Measurements from ENCODE around the gene LMAN1L. TPM values are rescaled to one million over a fixed set of nuclear protein-coding genes. Genes with fewer than 3 reads are reported as not detected.

The LMAN1L gene
- total and polyA plus RNA-seq, 2 experiments from 2014 or later, result not detected

- H4K20me1 ChIP-seq (ENCODE audit: insufficient read depth), result no peaks in the 10 kb centered on the region
- no peak overlapping the region for H3K4me3 ChIP-seq
- H3K27ac ChIP-seq, result no peak overlapping the region
- H3K27me3 ChIP-seq (replicated peaks; ENCODE audit: insufficient read depth), result peaks cover 6% of the 10 kb centered on the region
- TF ChIP-seq EZH2 (IDR thresholded peaks at IDR 0.05; ENCODE audit: insufficient read depth, poor library complexity, severe bottlenecking) (no peak), EZH2phosphoT487 (IDR thresholded peaks at IDR 0.05; ENCODE audit: insufficient read depth, low read depth) (no peak)
- no peak overlapping the region for H3K4me2 ChIP-seq (ENCODE audit: unreplicated experiment)
- no peak overlapping the region for H2AFZ ChIP-seq
- no peak overlapping the region for H3K9ac ChIP-seq
- 75 to 78% methylated on average over 7 of the region's 7 CpGs for WGBS, 2 experiments (ENCODE audit: low coverage in 1 of 2, low lambda C conversion rate in 2 of 2, missing lambda C conversion rate in 2 of 2)
- in situ Hi-C loops (cut with MboI), result no loop called here
- DNase-seq, result no peak
- no peaks in the 10 kb centered on the region; the same call in 1 of the 2 replicates for H3K4me1 ChIP-seq (ENCODE audit: insufficient read depth)
- H3K79me2 ChIP-seq (ENCODE audit: insufficient read depth), result no peaks in the 10 kb centered on the region
- H3K9me3 ChIP-seq (ENCODE audit: low read depth), result no peaks in the 10 kb centered on the region
- H3K9me2 ChIP-seq (ENCODE audit: insufficient read depth), result no peaks in the 10 kb centered on the region
- H3F3A ChIP-seq (ENCODE audit: insufficient read depth), result no peaks in the 10 kb centered on the region
- no peaks in the 10 kb centered on the region for H3K36me3 ChIP-seq (ENCODE audit: low read depth)
Measured at GRCh38 chr15:74821790-74822158, 9.1 kb downstream of the LMAN1L start.

- Histone ChIP-seq H3K27ac (no peak overlapping the region), H3K79me2 (ENCODE audit: insufficient read depth) (no peaks in the 10 kb centered on the region), H3K9ac (no peak overlapping the region), H3F3A (ENCODE audit: insufficient read depth) (no peaks in the 10 kb centered on the region), H3K4me3 (no peak overlapping the region), H3K27me3 (replicated peaks; ENCODE audit: insufficient read depth) (peaks cover 6% of the 10 kb centered on the region), H3K4me1 (ENCODE audit: insufficient read depth) (no peaks in the 10 kb centered on the region; the same call in 1 of the 2 replicates), H3K9me2 (ENCODE audit: insufficient read depth) (no peaks in the 10 kb centered on the region), H3K36me3 (ENCODE audit: low read depth) (no peaks in the 10 kb centered on the region), H3K4me2 (ENCODE audit: unreplicated experiment) (no peak overlapping the region), H3K9me3 (ENCODE audit: low read depth) (no peaks in the 10 kb centered on the region), H2AFZ (no peak overlapping the region), H4K20me1 (ENCODE audit: insufficient read depth) (no peaks in the 10 kb centered on the region)
- in situ Hi-C loops (cut with MboI), result no loop called here
- no peak for DNase-seq
- WGBS, 2 experiments (ENCODE audit: low coverage in 1 of 2, low lambda C conversion rate in 2 of 2, missing lambda C conversion rate in 2 of 2), result 72 to 88% methylated on average over 4 of the region's 4 CpGs
- TF ChIP-seq EZH2phosphoT487 (IDR thresholded peaks at IDR 0.05; ENCODE audit: insufficient read depth, low read depth) (no peak), EZH2 (IDR thresholded peaks at IDR 0.05; ENCODE audit: insufficient read depth, poor library complexity, severe bottlenecking) (no peak)
Measured at GRCh38 chr15:74822233-74822632, 9.6 kb downstream of the LMAN1L start.

- no peak overlapping the region for H3K9ac ChIP-seq
- no peak for DNase-seq
- H3K9me2 ChIP-seq (ENCODE audit: insufficient read depth), result no peaks in the 10 kb centered on the region
- no peaks in the 10 kb centered on the region for H3F3A ChIP-seq (ENCODE audit: insufficient read depth)
- no peak overlapping the region for H3K4me2 ChIP-seq (ENCODE audit: unreplicated experiment)
- no peaks in the 10 kb centered on the region for H3K4me1 ChIP-seq (ENCODE audit: insufficient read depth)
- H4K20me1 ChIP-seq (ENCODE audit: insufficient read depth), result no peaks in the 10 kb centered on the region
- TF ChIP-seq EZH2phosphoT487 (IDR thresholded peaks at IDR 0.05; ENCODE audit: insufficient read depth, low read depth), result no peak
- TF ChIP-seq EZH2 (IDR thresholded peaks at IDR 0.05; ENCODE audit: insufficient read depth, poor library complexity, severe bottlenecking), result no peak
- H3K27me3 ChIP-seq (replicated peaks; ENCODE audit: insufficient read depth), result peaks cover 6% of the 10 kb centered on the region
- no peaks in the 10 kb centered on the region for H3K79me2 ChIP-seq (ENCODE audit: insufficient read depth)
- no peaks in the 10 kb centered on the region for H3K36me3 ChIP-seq (ENCODE audit: low read depth)
- H3K4me3 ChIP-seq, result no peak overlapping the region
- in situ Hi-C loops (cut with MboI), result no loop called here
- no peak overlapping the region for H3K27ac ChIP-seq
- no peaks in the 10 kb centered on the region for H3K9me3 ChIP-seq (ENCODE audit: low read depth)
- 39 to 49% methylated on average over 6 of the region's 6 CpGs for WGBS, 2 experiments (ENCODE audit: low coverage in 1 of 2, low lambda C conversion rate in 2 of 2, missing lambda C conversion rate in 2 of 2)
- H2AFZ ChIP-seq, result no peak overlapping the region
Measured at GRCh38 chr15:74823324-74823723, 10.7 kb downstream of the LMAN1L start.

GRCh38 chr15:74824976-74825375 is 12.3 kb downstream of the LMAN1L start:
- in situ Hi-C loops (cut with MboI), result no loop called here
- TF ChIP-seq EZH2 (IDR thresholded peaks at IDR 0.05; ENCODE audit: insufficient read depth, poor library complexity, severe bottlenecking) (no peak), EZH2phosphoT487 (IDR thresholded peaks at IDR 0.05; ENCODE audit: insufficient read depth, low read depth) (no peak)
- WGBS, 2 experiments (ENCODE audit: low coverage in 1 of 2, low lambda C conversion rate in 2 of 2, missing lambda C conversion rate in 2 of 2), result 46% methylated on average over 7 of the region's 7 CpGs
- Histone ChIP-seq H4K20me1 (ENCODE audit: insufficient read depth) (no peaks in the 10 kb centered on the region), H3K9me2 (ENCODE audit: insufficient read depth) (no peaks in the 10 kb centered on the region), H2AFZ (no peak overlapping the region), H3K27ac (no peak overlapping the region), H3K4me3 (no peak overlapping the region), H3K27me3 (replicated peaks; ENCODE audit: insufficient read depth) (peaks cover 6% of the 10 kb centered on the region), H3K9ac (no peak overlapping the region), H3K36me3 (ENCODE audit: low read depth) (no peaks in the 10 kb centered on the region), H3K4me1 (ENCODE audit: insufficient read depth) (no peaks in the 10 kb centered on the region), H3K4me2 (ENCODE audit: unreplicated experiment) (no peak overlapping the region), H3K79me2 (ENCODE audit: insufficient read depth) (no peaks in the 10 kb centered on the region), H3F3A (ENCODE audit: insufficient read depth) (0 out of 2 replicates have a peak, but pooled peaks cover 4% of the 10 kb centered on the region), H3K9me3 (ENCODE audit: low read depth) (no peaks in the 10 kb centered on the region)
- no peak for DNase-seq

- no peak for DNase-seq
- TF ChIP-seq EZH2 (IDR thresholded peaks at IDR 0.05; ENCODE audit: insufficient read depth, poor library complexity, severe bottlenecking) (no peak), EZH2phosphoT487 (IDR thresholded peaks at IDR 0.05; ENCODE audit: insufficient read depth, low read depth) (no peak)
- H3K9ac ChIP-seq, result no peak overlapping the region
- H3K4me2 ChIP-seq (ENCODE audit: unreplicated experiment), result no peak overlapping the region
- in situ Hi-C loops (cut with MboI), result no loop called here
- H3K36me3 ChIP-seq (ENCODE audit: low read depth), result no peaks in the 10 kb centered on the region
- no peaks in the 10 kb centered on the region for H3K79me2 ChIP-seq (ENCODE audit: insufficient read depth)
- WGBS, 2 experiments (ENCODE audit: low coverage in 1 of 2, low lambda C conversion rate in 2 of 2, missing lambda C conversion rate in 2 of 2), result 51 to 53% methylated on average over 10 of the region's 10 CpGs
- no peak overlapping the region for H2AFZ ChIP-seq
- no peaks in the 10 kb centered on the region for H4K20me1 ChIP-seq (ENCODE audit: insufficient read depth)
- H3K9me2 ChIP-seq (ENCODE audit: insufficient read depth), result no peaks in the 10 kb centered on the region
- 0 out of 2 replicates have a peak, but pooled peaks cover 4% of the 10 kb centered on the region for H3F3A ChIP-seq (ENCODE audit: insufficient read depth)
- no peaks in the 10 kb centered on the region for H3K9me3 ChIP-seq (ENCODE audit: low read depth)
- H3K27ac ChIP-seq, result no peak overlapping the region
- no peak overlapping the region for H3K4me3 ChIP-seq
- H3K4me1 ChIP-seq (ENCODE audit: insufficient read depth), result no peaks in the 10 kb centered on the region
- H3K27me3 ChIP-seq (replicated peaks; ENCODE audit: insufficient read depth), result peaks cover 6% of the 10 kb centered on the region
Measured at GRCh38 chr15:74825866-74826265, 13.2 kb downstream of the LMAN1L start.

Data from GM23248 (cell line).